BLaER1 (cell line): ENCODE measurements around the gene MUS81.

Experiments
- H3K27ac ChIP-seq: shearing (Covaris generic); formaldehyde crosslinking; 2 replicates; pipeline ENCODE4 v1.8.1; 2022
- H3K27me3 ChIP-seq: shearing (Covaris generic); formaldehyde crosslinking; 2 replicates; pipeline ENCODE4 v1.8.1; 2022
- H3K36me3 ChIP-seq: shearing (Covaris generic); formaldehyde crosslinking; 2 replicates; pipeline ENCODE4 v1.8.1; 2022
- H3K4me1 ChIP-seq: shearing (Covaris generic); formaldehyde crosslinking; 2 replicates; pipeline ENCODE4 v1.8.1; 2022
- H3K4me2 ChIP-seq: shearing (Covaris generic); formaldehyde crosslinking; 2 replicates; pipeline ENCODE4 v1.8.1; 2022
- H3K4me3 ChIP-seq: shearing (Covaris generic); formaldehyde crosslinking; 2 replicates; pipeline ENCODE4 v1.8.1; 2022
- H3K9ac ChIP-seq: shearing (Covaris generic); formaldehyde crosslinking; 2 replicates; pipeline ENCODE4 v1.8.1; 2022
- H3K9me3 ChIP-seq: shearing (Covaris generic); formaldehyde crosslinking; 2 replicates; pipeline ENCODE4 v1.8.1; 2022
- H4K20me1 ChIP-seq: shearing (Covaris generic); formaldehyde crosslinking; 2 replicates; pipeline ENCODE4 v1.8.1; 2022
- Cebpa-rat ChIP-seq: shearing (Covaris generic); IDR thresholded peaks from 2 replicates; pipeline ENCODE4 v1.8.1; 2022

MUS81 gene

DNA sequence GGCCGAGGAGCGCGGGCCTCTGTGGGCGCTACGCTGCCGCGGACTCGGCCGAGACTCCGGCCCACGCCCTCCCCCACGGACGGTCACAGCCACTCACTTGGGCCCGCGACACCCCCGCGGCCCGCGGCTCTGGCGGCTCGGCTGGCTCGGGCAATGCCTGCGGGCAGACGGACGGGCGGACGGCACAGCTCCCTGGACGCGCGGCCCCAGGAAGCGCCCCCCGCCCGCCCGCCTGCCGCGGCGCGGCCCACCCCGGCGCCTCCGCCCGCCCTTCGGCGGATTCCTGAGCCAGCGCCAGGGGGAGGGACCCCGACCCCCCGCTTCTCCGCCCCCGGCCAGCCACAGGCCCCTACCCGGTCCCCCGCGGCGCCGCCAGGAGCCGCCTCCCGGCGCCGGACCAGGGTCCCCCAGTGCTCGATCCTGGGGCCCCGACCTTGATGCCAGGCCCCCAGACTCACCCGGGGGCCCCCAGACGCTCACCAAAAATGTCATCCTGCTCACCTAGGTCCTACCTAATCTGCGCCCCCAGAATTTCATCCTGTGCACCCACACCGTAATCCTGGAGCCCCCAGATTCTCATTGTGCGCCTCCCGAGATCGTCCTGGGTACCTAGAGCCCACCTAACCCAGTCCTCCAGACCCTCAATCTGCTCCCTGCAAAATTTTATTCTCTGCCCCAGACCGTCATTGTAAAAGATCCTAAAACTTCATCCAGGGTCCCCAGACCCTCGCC lies 12.5 kb downstream of the MUS81 start, which contains the start of gene EFEMP2:
EFEMP2 (minus strand) TSS at position 215 of the 732 bp plus-strand sequence. CDS start 446 bp downstream, outside the sequence.
- H3K4me2 ChIP-seq = peak within 1 kb of the TSS; percentile 92
- peaks cover 48% of the 10 kb centered on the region for H3K4me1 ChIP-seq
- H4K20me1 ChIP-seq = peaks cover 43% of the 10 kb centered on the region
- H3K27ac ChIP-seq = peak within 1 kb of the TSS; percentile 42; the same call in 1 of the 2 replicates
- H3K9me3 ChIP-seq = no peaks in the 10 kb centered on the region
- peaks cover 8% of the 10 kb centered on the region; the same call in 1 of the 2 replicates for H3K36me3 ChIP-seq
- peak within 1 kb of the TSS; percentile 56 for H3K9ac ChIP-seq
- H3K27me3 ChIP-seq = peaks cover 36% of the 10 kb centered on the region
- no peak for TF ChIP-seq Cebpa-rat
- peak within 1 kb of the TSS; percentile 64 for H3K4me3 ChIP-seq

DNA sequence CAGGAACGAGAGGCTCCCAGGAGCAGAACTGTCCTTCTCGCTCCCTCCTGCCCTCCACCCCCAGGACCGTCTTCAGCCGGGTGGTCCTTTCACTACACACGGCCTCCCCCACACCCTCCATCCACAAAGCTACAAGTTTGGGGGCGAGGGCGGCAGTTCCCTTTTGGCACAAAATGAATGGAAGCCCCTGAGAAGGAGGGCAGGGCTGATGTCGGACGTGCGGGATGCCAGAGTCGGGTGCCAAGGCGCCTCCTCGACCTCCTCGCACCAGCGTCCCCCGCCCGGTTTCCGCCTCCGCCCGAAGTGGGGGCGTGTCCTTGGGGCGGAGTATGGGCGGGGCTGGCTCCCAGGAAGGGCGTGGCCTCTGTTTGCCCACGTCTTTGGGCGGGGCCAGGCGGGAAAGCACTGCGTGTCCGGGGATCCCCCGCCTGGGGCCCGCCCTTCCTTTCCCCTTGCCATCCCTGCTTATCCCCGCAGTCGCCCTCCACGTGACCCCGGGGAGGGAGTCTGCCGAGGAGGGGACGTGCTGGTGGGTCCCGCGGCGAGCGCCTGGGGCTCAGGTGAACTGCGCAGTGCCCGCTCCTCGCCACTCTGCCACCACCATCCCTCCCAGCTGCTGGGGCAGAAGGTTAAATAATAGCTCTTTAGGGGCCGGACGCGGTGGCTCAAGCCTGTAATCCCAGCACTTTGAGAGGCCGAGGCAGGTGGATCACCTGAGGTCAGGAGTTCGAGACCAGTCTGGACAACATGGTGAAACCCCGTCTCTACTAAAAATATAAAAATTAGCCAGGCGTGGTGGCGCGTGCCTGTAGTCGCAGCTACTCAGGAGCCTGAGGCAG lies 13.3 kb downstream of the MUS81 start:
- peaks cover under 1% of the 10 kb centered on the region; the same call in 1 of the 2 replicates for H3K36me3 ChIP-seq
- no peaks in the 10 kb centered on the region for H3K9me3 ChIP-seq
- peak overlapping the region; percentile 42; the same call in 1 of the 2 replicates for H3K27ac ChIP-seq
- H3K9ac ChIP-seq = peak overlapping the region; percentile 56
- peaks cover 35% of the 10 kb centered on the region for H4K20me1 ChIP-seq
- H3K4me2 ChIP-seq = peak overlapping the region; percentile 92
- peaks cover 31% of the 10 kb centered on the region for H3K27me3 ChIP-seq
- TF ChIP-seq Cebpa-rat = no peak
- peaks cover 48% of the 10 kb centered on the region for H3K4me1 ChIP-seq
- H3K4me3 ChIP-seq = peak overlapping the region; percentile 64

DNA sequence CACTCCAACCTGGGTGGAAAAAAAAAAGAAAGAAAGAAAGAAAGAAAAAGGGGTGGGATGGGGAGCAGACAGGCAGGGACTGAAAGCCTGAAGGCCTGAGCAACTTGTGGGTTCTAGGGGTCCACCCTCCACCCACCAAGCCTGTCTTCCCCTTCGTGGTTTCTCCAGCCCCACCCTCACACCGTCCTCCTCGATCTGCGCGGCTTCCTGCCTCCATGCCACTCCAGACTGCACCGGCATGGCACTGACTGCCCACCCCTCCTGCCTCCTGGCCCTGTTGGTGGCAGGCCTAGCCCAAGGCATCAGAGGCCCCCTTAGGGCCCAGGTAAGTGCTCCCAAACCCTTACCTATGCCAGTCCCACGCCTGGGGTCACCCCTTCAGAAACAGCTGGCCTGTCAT lies 19.4 kb downstream of the MUS81 start, which contains the start of gene CTSW:
CTSW (plus strand) TSS at position 221 of the 400 bp plus-strand sequence; CDS start at position 239, 18 bp downstream.
- peaks cover 37% of the 10 kb centered on the region for H3K4me1 ChIP-seq
- no peak within 1 kb of the TSS for H3K4me3 ChIP-seq
- H3K4me2 ChIP-seq = peak within 1 kb of the TSS; percentile 79
- no peak within 1 kb of the TSS for H3K9ac ChIP-seq
- peaks cover 9% of the 10 kb centered on the region for H4K20me1 ChIP-seq
- H3K9me3 ChIP-seq = no peaks in the 10 kb centered on the region
- H3K27ac ChIP-seq = 0 out of 2 replicates have a peak within 1 kb of the TSS, but pooled peaks have one; percentile 22
- H3K36me3 ChIP-seq = peaks cover 31% of the 10 kb centered on the region
- no peak for TF ChIP-seq Cebpa-rat
- H3K27me3 ChIP-seq = no peaks in the 10 kb centered on the region

DNA sequence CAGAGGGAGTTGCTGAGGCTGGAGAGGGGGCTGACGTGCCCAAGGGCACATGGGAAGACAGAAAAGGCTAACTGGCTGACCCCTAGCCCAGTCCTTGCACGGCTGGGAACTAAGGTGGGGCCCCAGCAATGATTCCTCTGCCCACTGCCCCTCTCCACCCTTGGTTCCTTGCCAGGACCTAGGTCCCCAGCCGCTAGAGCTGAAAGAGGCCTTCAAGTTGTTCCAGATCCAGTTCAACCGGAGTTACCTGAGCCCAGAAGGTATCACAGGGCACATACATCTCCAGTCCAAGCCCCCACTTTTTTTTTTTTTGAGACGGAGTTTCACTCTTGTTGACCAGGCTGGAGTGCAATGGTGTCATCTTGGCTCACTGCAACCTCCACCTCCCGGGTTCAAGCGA lies 19.8 kb downstream of the MUS81 start:
- Histone ChIP-seq H3K36me3 (peaks cover 33% of the 10 kb centered on the region), H3K27ac (0 out of 2 replicates have a peak overlapping the region, but pooled peaks have one; percentile 22), H4K20me1 (peaks cover 9% of the 10 kb centered on the region), H3K4me1 (peaks cover 42% of the 10 kb centered on the region), H3K27me3 (no peaks in the 10 kb centered on the region), H3K9ac (no peak overlapping the region), H3K4me2 (peak overlapping the region; percentile 61), H3K4me3 (no peak overlapping the region), H3K9me3 (no peaks in the 10 kb centered on the region)
- no peak for TF ChIP-seq Cebpa-rat

DNA sequence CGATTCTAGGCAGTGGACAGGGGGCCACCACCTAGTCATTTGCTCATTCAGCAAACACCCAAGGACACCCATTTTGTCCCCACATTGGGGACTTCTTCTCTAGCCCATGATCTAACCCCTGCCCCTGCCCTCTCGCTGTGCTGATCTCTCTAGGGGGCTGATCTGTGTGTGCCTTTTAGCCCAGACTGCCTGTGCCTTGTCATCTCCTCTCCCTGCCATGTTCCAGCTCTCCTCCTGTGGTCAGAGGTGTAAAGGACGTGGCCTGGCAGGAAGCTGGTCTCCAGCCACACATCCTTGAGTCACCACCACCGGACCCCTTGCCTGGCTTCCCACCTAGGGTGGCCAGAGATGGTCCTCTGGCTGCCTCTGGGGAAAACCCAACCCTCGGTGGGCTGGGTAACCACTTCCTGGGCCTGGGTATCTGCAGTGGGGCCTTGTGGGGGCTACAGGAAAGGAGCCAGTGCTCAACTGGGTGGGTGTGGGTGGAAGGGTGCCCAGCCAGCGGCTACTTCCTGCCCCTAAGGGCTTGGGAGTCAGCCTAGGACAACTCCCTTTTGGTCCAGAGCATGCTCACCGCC lies 20.7 kb downstream of the MUS81 start:
- peak overlapping the region; percentile 25; the same call in 1 of the 2 replicates for H3K9ac ChIP-seq
- peak overlapping the region; percentile 13 for H3K27ac ChIP-seq

DNA sequence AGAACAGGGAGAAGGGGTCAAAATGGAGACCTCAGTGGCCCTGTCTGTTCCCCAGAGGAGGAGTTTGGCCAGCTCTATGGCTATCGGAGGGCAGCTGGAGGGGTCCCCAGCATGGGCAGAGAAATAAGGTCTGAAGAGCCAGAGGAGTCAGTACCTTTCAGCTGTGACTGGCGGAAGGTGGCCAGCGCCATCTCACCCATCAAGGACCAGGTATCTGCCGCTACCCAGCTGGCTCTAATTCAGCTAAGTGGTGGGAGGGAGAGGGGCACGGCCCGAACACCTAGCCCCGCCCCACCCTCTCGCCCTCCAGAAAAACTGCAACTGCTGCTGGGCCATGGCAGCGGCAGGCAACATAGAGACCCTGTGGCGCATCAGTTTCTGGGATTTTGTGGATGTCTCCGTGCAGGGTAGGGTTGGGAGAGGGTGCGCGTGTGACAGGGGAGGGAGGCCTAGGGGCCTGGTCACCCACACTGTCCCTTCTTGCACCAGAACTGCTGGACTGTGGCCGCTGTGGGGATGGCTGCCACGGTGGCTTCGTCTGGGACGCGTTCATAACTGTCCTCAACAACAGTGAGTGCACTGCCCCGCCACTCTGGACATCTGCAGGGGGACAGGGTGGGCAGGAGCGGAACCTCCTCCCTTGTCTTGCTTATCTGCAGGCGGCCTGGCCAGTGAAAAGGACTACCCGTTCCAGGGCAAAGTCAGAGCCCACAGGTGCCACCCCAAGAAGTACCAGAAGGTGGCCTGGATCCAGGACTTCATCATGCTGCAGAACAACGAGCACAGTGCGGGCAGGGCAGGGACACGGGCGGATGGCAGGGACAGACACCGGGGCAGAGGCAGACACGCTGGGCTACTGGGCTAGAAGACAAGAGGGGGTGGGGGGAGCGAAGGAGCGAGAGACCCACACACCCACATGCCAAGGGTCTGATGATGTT lies 22.2 kb downstream of the MUS81 start:
- Histone ChIP-seq H3K4me2 (peak overlapping the region; percentile 79), H3K9me3 (no peaks in the 10 kb centered on the region), H3K36me3 (peaks cover 55% of the 10 kb centered on the region), H3K27ac (no peak overlapping the region; the same call in 1 of the 2 replicates), H4K20me1 (peaks cover 14% of the 10 kb centered on the region), H3K9ac (no peak overlapping the region), H3K27me3 (no peaks in the 10 kb centered on the region), H3K4me1 (peaks cover 65% of the 10 kb centered on the region), H3K4me3 (no peak overlapping the region)
- no peak for TF ChIP-seq Cebpa-rat

More for the DNA sequence above, 20.7 kb downstream of the MUS81 start:
- TF ChIP-seq Cebpa-rat = no peak
- peaks cover 42% of the 10 kb centered on the region for H3K36me3 ChIP-seq
- no peak overlapping the region for H3K4me3 ChIP-seq
- H3K4me1 ChIP-seq = peaks cover 51% of the 10 kb centered on the region
- H3K9me3 ChIP-seq = no peaks in the 10 kb centered on the region
- H3K4me2 ChIP-seq = peak overlapping the region; percentile 79
- H4K20me1 ChIP-seq = peaks cover 9% of the 10 kb centered on the region
- no peaks in the 10 kb centered on the region for H3K27me3 ChIP-seq

DNA sequence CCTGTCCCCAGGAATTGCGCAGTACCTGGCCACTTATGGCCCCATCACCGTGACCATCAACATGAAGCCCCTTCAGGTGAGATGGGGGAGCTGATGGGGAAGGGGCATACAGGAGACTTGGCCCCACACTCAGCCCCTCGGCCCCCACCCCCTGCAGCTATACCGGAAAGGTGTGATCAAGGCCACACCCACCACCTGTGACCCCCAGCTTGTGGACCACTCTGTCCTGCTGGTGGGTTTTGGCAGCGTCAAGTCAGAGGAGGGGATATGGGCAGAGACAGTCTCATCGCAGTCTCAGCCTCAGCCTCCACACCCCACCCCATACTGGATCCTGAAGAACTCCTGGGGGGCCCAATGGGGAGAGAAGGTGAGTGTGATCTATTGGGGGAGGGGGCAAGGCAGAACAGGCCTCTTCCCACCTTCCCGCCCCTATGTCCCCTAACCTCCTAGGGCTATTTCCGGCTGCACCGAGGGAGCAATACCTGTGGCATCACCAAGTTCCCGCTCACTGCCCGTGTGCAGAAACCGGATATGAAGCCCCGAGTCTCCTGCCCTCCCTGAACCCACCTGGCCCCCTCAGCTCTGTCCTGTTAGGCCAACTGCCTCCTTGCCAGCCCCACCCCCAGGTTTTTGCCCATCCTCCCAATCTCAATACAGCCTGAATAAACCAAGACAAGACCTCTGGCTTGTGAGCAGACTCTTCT lies 23.0 kb downstream of the MUS81 start:
- H3K4me1 ChIP-seq = peaks cover 70% of the 10 kb centered on the region
- H4K20me1 ChIP-seq = peaks cover 14% of the 10 kb centered on the region
- H3K9ac ChIP-seq = no peak overlapping the region
- peaks cover 55% of the 10 kb centered on the region for H3K36me3 ChIP-seq
- TF ChIP-seq Cebpa-rat = no peak
- H3K4me2 ChIP-seq = no peak overlapping the region
- H3K9me3 ChIP-seq = no peaks in the 10 kb centered on the region
- H3K4me3 ChIP-seq = no peak overlapping the region
- H3K27me3 ChIP-seq = no peaks in the 10 kb centered on the region
- no peak overlapping the region for H3K27ac ChIP-seq
